PC-3 (cell line): ENCODE measurements around the gene PIGL.

Source experiments
- CTCF ChIP-seq: fragments of 300-600 bp; sonication (generic); conservative IDR thresholded peaks from 2 replicates; pipeline ENCODE4 v1.5.1; 2017; ENCODE audit warnings: antibody characterized with exemption, low read depth, mild to moderate bottlenecking, low read length
- EZH2 ChIP-seq: fragments of 300-600 bp; sonication (generic); IDR thresholded peaks from one replicate; pipeline ENCODE4 v1.6.1; 2017; ENCODE audit warnings: antibody characterized with exemption, mild to moderate bottlenecking, low read length; ENCODE audit not compliant: unreplicated experiment

GRCh38 chr17:16187642-16188041 lies 29.4 kb upstream of the PIGL start:
- TF ChIP-seq CTCF, result no peak
- TF ChIP-seq EZH2, result no peak
